ENCODE results near the gene GRIK5. TPM values are rescaled to one million over a fixed set of nuclear protein-coding genes. Genes with fewer than 3 reads are reported as not detected.
A peak's percentile ranks its signal among the peaks of the same experiment; 100 is the strongest.

Gene GRIK5
- total RNA-seq, 1 experiment from 2014 or later: 43.1 TPM

DNA sequence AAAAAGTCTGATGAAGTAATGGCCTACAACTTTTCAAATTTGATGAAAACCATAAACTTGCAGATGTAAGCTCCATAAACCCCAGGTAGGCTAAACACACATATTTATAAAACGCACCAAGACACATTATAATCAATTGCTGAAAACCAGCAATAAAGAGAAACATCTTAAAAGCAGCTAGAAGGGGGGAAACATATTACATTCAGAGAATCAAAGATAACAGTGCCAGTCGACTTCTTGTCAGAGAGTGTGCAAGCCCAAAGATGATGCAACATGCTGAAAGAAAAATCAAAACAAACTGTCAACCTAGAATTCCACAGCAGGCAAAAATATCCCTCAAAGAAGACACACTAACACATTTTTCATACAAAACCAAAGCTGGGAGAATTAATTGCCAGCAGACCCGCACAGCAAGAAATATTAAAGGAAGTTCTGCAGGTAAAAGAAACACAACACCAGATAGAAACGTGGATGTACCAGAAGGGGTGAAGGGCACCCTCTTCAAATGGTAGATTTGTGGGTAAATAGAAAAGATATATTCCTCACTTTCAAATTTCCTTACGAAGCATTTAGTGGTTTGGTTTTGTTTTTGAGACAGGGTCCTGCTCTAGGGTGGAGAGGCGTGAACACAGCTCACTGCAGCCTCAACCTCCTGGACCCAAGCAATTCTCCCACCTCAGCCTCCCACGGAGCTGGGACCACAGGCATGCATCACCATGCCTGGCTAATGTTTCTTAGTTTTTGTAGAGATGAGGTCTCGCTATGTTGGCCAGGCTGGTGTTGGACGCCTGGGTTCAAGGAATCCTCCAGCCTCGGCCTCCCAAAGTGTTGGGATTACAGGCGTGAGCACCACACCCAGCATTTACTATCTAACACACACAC lies 59.5 kb downstream of the GRIK5 start:
- H3K23ac ChIP-seq (ENCODE audit: insufficient read length, low read depth, low read length): no peak overlapping the region
- H3T11ph ChIP-seq (ENCODE audit: low read length): no peak overlapping the region
- no peaks in the 10 kb centered on the region for H3K9me3 ChIP-seq (ENCODE audit: control insufficient read depth, low read depth, low read length)
- H4K20me1 ChIP-seq (ENCODE audit: control insufficient read depth, insufficient read depth, insufficient read length): no peaks in the 10 kb centered on the region
- no peak overlapping the region for H4K5ac ChIP-seq (ENCODE audit: insufficient read length, low read depth, low read length)
- H3K18ac ChIP-seq (ENCODE audit: insufficient read length, low read depth, low read length): no peak overlapping the region
- H3K56ac ChIP-seq (ENCODE audit: insufficient read length, low read depth, low read length): no peak overlapping the region
- no peaks in the 10 kb centered on the region for H3K23me2 ChIP-seq (ENCODE audit: insufficient read length, low read depth, low read length, poor library complexity, severe bottlenecking)
- H3K27me3 Mint-ChIP-seq (ENCODE audit: low read depth): no peaks in the 10 kb centered on the region
- no peak overlapping the region for H4K8ac ChIP-seq (replicated peaks; ENCODE audit: insufficient read length, low read depth, low read length)
- H2BK12ac ChIP-seq (ENCODE audit: insufficient read length, low read depth, low read length): no peak overlapping the region
- H2AK5ac ChIP-seq (ENCODE audit: insufficient read length, low read length): no peak overlapping the region
- H3K4me3 Mint-ChIP-seq: peak overlapping the region in 1 of 2 experiments; percentile 20; a peak in 1 of 5 replicates
- H3K14ac ChIP-seq (ENCODE audit: insufficient read depth, low read length): no peak overlapping the region
- H3K79me2 ChIP-seq (ENCODE audit: insufficient read depth, low read length): no peaks in the 10 kb centered on the region
- no peak overlapping the region for H4K91ac ChIP-seq (ENCODE audit: insufficient read length, low read depth, low read length)
- peaks cover 4 to 24% (median 16%) of the 10 kb centered on the region in 3 experiments for H3K36me3 Mint-ChIP-seq (ENCODE audit: insufficient read depth in 1 of 3, low read depth in 3 of 3)
- H3K79me1 ChIP-seq (ENCODE audit: insufficient read depth, low read depth, low read length, poor library complexity, severe bottlenecking): no peaks in the 10 kb centered on the region
- H3K4me2 ChIP-seq (ENCODE audit: insufficient read depth, insufficient read length, low read length): no peak overlapping the region
- H3K27ac Mint-ChIP-seq: peak overlapping the region in 1 of 3 experiments; percentile 43; a peak in 2 of 7 replicates
- H2BK15ac ChIP-seq (ENCODE audit: low read depth, low read length): no peak overlapping the region
- no peak overlapping the region for H3K9ac ChIP-seq (ENCODE audit: extremely low read depth, insufficient read length, low read length)
- DNase-seq: no peak
- H3K4me1 ChIP-seq (ENCODE audit: insufficient read depth, low read length): no peaks in the 10 kb centered on the region
- H2BK120ac ChIP-seq (ENCODE audit: low read depth, low read length, poor library complexity, severe bottlenecking): no peak overlapping the region
- H3K27me3 ChIP-seq (ENCODE audit: insufficient read depth, low read length): no peaks in the 10 kb centered on the region
- H3K9me3 Mint-ChIP-seq: no peaks in the 10 kb centered on the region
- WGBS (ENCODE audit: extremely low coverage, insufficient read length, low lambda C conversion rate): no CpG with 5 or more reads among the region's 11 CpGs
- TF ChIP-seq, protein P1, sequence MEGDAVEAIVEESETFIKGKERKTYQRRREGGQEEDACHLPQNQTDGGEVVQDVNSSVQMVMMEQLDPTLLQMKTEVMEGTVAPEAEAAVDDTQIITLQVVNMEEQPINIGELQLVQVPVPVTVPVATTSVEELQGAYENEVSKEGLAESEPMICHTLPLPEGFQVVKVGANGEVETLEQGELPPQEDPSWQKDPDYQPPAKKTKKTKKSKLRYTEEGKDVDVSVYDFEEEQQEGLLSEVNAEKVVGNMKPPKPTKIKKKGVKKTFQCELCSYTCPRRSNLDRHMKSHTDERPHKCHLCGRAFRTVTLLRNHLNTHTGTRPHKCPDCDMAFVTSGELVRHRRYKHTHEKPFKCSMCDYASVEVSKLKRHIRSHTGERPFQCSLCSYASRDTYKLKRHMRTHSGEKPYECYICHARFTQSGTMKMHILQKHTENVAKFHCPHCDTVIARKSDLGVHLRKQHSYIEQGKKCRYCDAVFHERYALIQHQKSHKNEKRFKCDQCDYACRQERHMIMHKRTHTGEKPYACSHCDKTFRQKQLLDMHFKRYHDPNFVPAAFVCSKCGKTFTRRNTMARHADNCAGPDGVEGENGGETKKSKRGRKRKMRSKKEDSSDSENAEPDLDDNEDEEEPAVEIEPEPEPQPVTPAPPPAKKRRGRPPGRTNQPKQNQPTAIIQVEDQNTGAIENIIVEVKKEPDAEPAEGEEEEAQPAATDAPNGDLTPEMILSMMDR (conservative IDR thresholded peaks at IDR 0.05): no peak
- H3K4me1 Mint-ChIP-seq: no peaks in the 10 kb centered on the region
- H2BK20ac ChIP-seq (ENCODE audit: low read depth, low read length, poor library complexity, severe bottlenecking): no peak overlapping the region
- H2AFZ ChIP-seq (ENCODE audit: low read length): no peak overlapping the region
- no peak overlapping the region for H3K4ac ChIP-seq (ENCODE audit: low read depth, low read length)
- H3K27ac ChIP-seq (ENCODE audit: insufficient read length, low read depth, low read length): no peak overlapping the region
- H2BK5ac ChIP-seq (ENCODE audit: insufficient read length, low read length): peak overlapping the region; percentile 41

Measured in H9 (cell line).